Gastroesophageal sphincter (tissue), 4 donors: ENCODE measurements around the gene TRAPPC8. TPM values are rescaled to one million over a fixed set of nuclear protein-coding genes. Genes with fewer than 3 reads are reported as not detected.

ENCODE experiments used
- ATAC-seq: fragments of 150-250 bp; one replicate; pipeline ENCODE4 v1.9.1; 2016; ENCODE audit warnings: mild to moderate bottlenecking, moderate library complexity
- H3K27ac ChIP-seq, 4 donors: fragments of 200-600 bp; sonication (generic) in 3 of 4; 1 replicate in 3 of 4; 2 replicates in 1 of 4; pipeline ENCODE4 v1.5.1; 2016 to 2019
- H3K27me3 ChIP-seq: fragments of 200-600 bp; sonication (generic); one replicate; pipeline ENCODE4 v1.5.1; 2019
- H3K36me3 ChIP-seq, 2 donors: fragments of 200-600 bp; sonication (generic); one replicate each; pipeline ENCODE4 v1.5.1; 2019; ENCODE audit warnings: control low read depth in 1 of 2
- H3K4me1 ChIP-seq, 3 donors: fragments of 200-600 bp; sonication (generic); 1 replicate in 2 of 3; 2 replicates in 1 of 3; pipeline ENCODE4 v1.5.1; 2016 to 2019; ENCODE audit warnings: control low read depth in 2 of 3
- H3K4me3 ChIP-seq, 2 donors: fragments of 200-600 bp; sonication (generic); one replicate each; pipeline ENCODE4 v1.5.1; 2019; ENCODE audit warnings: mild to moderate bottlenecking in 1 of 2, moderate library complexity in 1 of 2
- H3K9me3 ChIP-seq, 3 donors: fragments of 200-600 bp; sonication (generic); one replicate each; pipeline ENCODE4 v1.5.1; 2017 to 2019; ENCODE audit warnings: control low read depth in 2 of 3
- CTCF ChIP-seq, 4 experiments: fragments of 200-600 bp in 2 of 4; fragments of 450-650 bp in 2 of 4; sonication (generic) in 1 of 4; IDR thresholded peaks; one replicate each; pipeline ENCODE4 v1.5.1; 2017 to 2019; ENCODE audit warnings: antibody characterized with exemption in 4 of 4, mild to moderate bottlenecking in 2 of 4, moderate library complexity in 2 of 4
- EP300 ChIP-seq: sonication (generic); formaldehyde crosslinking; IDR thresholded peaks from one replicate; pipeline ENCODE4 v1.6.1; 2017; ENCODE audit warnings: antibody characterized with exemption, mild to moderate bottlenecking
- POLR2A ChIP-seq, 2 donors: fragments of 450-650 bp; IDR thresholded peaks; one replicate each; pipeline ENCODE4 v1.6.1; 2017; ENCODE audit warnings: antibody characterized with exemption in 2 of 2, mild to moderate bottlenecking in 2 of 2, moderate library complexity in 1 of 2
- POLR2AphosphoS5 ChIP-seq: sonication (generic); formaldehyde crosslinking; IDR thresholded peaks from one replicate; pipeline ENCODE4 v1.6.1; 2017; ENCODE audit warnings: antibody characterized with exemption
- WGBS, 2 donors: methylation state at CpG; one replicate each; pipeline ENCODE4 v1.1.5; 2018; ENCODE audit warnings: low coverage in 1 of 2; 5-methylcytosine and 5-hydroxymethylcytosine counted together
- total RNA-seq, 4 donors: library from RNA; depleted of rRNA; stranded (reverse); fragments of >200 nt; gene quantifications; one replicate each; pipeline ENCODE4 v1.1.0, GENCODE V29; 2016

Gene TRAPPC8
- total RNA-seq, 4 donors from 2014 or later = 40.0 to 62.4 (median 42.5) TPM

- no peaks in the 10 kb centered on the region for H3K4me1 ChIP-seq
- no peak for ATAC-seq
- H3K27me3 ChIP-seq = no peaks in the 10 kb centered on the region
Observed at GRCh38 chr18:31980863-31981262, 37.9 kb upstream of the TRAPPC8 start.

GRCh38 chr18:31979714-31980113 lies 36.8 kb upstream of the TRAPPC8 start:
- Histone ChIP-seq H3K27me3 (no peaks in the 10 kb centered on the region), H3K9me3 (peaks cover 0 to 19% (median 0%) of the 10 kb centered on the region in 3 donors), H3K36me3 (no peaks in the 10 kb centered on the region), H3K4me3 (no peak overlapping the region), H3K27ac (no peak overlapping the region), H3K4me1 (no peaks in the 10 kb centered on the region)
- TF ChIP-seq POLR2A (IDR thresholded peaks at IDR 0.05) = no peak
- no peak for TF ChIP-seq CTCF (IDR thresholded peaks at IDR 0.05)
- no peak for TF ChIP-seq POLR2AphosphoS5
- no peak for TF ChIP-seq EP300
- ATAC-seq = no peak
- 91 to 92% methylated on average over 2 of the region's 2 CpGs for WGBS, 2 donors

More at GRCh38 chr18:31980863-31981262, 37.9 kb upstream of the TRAPPC8 start:
- no peaks in the 10 kb centered on the region for H3K36me3 ChIP-seq
- H3K4me3 ChIP-seq = no peak overlapping the region
- no peak overlapping the region for H3K27ac ChIP-seq
- peaks cover 0 to 11% (median 0%) of the 10 kb centered on the region in 3 donors for H3K9me3 ChIP-seq
- TF ChIP-seq EP300 (no peak), POLR2A (IDR thresholded peaks at IDR 0.05) (no peak), CTCF (IDR thresholded peaks at IDR 0.05) (no peak), POLR2AphosphoS5 (no peak)

GRCh38 chr18:31978616-31979015 lies 35.7 kb upstream of the TRAPPC8 start:
- no peak for ATAC-seq
- no peaks in the 10 kb centered on the region for H3K36me3 ChIP-seq
- TF ChIP-seq POLR2A (IDR thresholded peaks at IDR 0.05) = no peak
- no peak for TF ChIP-seq POLR2AphosphoS5
- TF ChIP-seq CTCF (IDR thresholded peaks at IDR 0.05) = no peak
- no peak for TF ChIP-seq EP300
- no peaks in the 10 kb centered on the region for H3K4me1 ChIP-seq
- H3K4me3 ChIP-seq = no peak overlapping the region
- H3K9me3 ChIP-seq = peaks cover 0 to 30% (median 0%) of the 10 kb centered on the region in 3 donors
- 83% methylated on average over 3 of the region's 5 CpGs; no CpG with 5 or more reads in 1 of the 2 donors for WGBS, 2 donors
- no peak overlapping the region for H3K27ac ChIP-seq
- no peaks in the 10 kb centered on the region for H3K27me3 ChIP-seq

- no peaks in the 10 kb centered on the region for H3K27me3 ChIP-seq
- 43 to 47% methylated on average over 5 of the region's 9 CpGs for WGBS, 2 donors
- H3K36me3 ChIP-seq = no peaks in the 10 kb centered on the region
- TF ChIP-seq CTCF (IDR thresholded peaks at IDR 0.05) = peak; percentile 47 to 71 (median 63)
- TF ChIP-seq EP300 = no peak
- H3K4me3 ChIP-seq = no peak overlapping the region
- peak; percentile 61 for ATAC-seq
- no peak overlapping the region for H3K27ac ChIP-seq
- peaks cover 0 to 43% (median 0%) of the 10 kb centered on the region in 3 donors for H3K9me3 ChIP-seq
- no peaks in the 10 kb centered on the region for H3K4me1 ChIP-seq
Observed at GRCh38 chr18:31977270-31977872, 34.4 kb upstream of the TRAPPC8 start.

GRCh38 chr18:31976242-31976641 lies 33.3 kb upstream of the TRAPPC8 start:
- H3K9me3 ChIP-seq = peaks cover 0 to 44% (median 0%) of the 10 kb centered on the region in 3 donors
- no peak for TF ChIP-seq POLR2A (IDR thresholded peaks at IDR 0.05)
- no peak for TF ChIP-seq EP300
- no peak for TF ChIP-seq CTCF (IDR thresholded peaks at IDR 0.05)
- no peak for TF ChIP-seq POLR2AphosphoS5
- H3K27ac ChIP-seq = no peak overlapping the region
- whole genome bisulfite sequencing, 2 donors = 56% methylated on average over 3 of the region's 3 CpGs; no CpG with 5 or more reads in 1 of the 2 donors
- H3K4me1 ChIP-seq = no peaks in the 10 kb centered on the region
- no peak for ATAC-seq
- no peaks in the 10 kb centered on the region for H3K36me3 ChIP-seq
- H3K27me3 ChIP-seq = no peaks in the 10 kb centered on the region
- H3K4me3 ChIP-seq = no peak overlapping the region
